Measurements from ENCODE around the gene ERBB2. TPM values are rescaled to one million over a fixed set of nuclear protein-coding genes. Genes with fewer than 3 reads are reported as not detected.
A peak's percentile ranks its signal among the peaks of the same experiment; 100 is the strongest.

Gene ERBB2
- total RNA-seq, 6 donors from 2014 or later, result 88.6 to 126 (median 112) TPM

GRCh38 chr17:39661744-39662541, 37.9 kb upstream of the ERBB2 start:
- peak overlapping the region; percentile 77 to 91 (median 88) for H3K27ac ChIP-seq
- ATAC-seq (ENCODE audit: low FRiP score in 2 of 2), result no peak
- H3K4me1 ChIP-seq, result peaks cover 85 to 94% (median 89%) of the 10 kb centered on the region in 4 donors
- no peak for TF ChIP-seq POLR2AphosphoS5 (IDR thresholded peaks at IDR 0.05)
- TF ChIP-seq EP300 (IDR thresholded peaks at IDR 0.05), result no peak
- no peak for TF ChIP-seq POLR2A (IDR thresholded peaks at IDR 0.05)
- no peak for TF ChIP-seq CTCF (IDR thresholded peaks at IDR 0.05)
- peaks cover 0 to 3% (median 0%) of the 10 kb centered on the region in 4 donors for H3K27me3 ChIP-seq
- DNase-seq, result no peak
- H3K4me3 ChIP-seq, result peak overlapping the region in 1 of 4 donors; percentile 30
- H3K9me3 ChIP-seq, result no peaks in the 10 kb centered on the region
- H3K36me3 ChIP-seq, result peaks cover 5 to 57% (median 34%) of the 10 kb centered on the region in 4 donors
- 77 to 85% methylated on average over 7 to 8 of the region's 8 CpGs for WGBS, 2 donors

- ATAC-seq (ENCODE audit: low FRiP score in 2 of 2), result no peak
- Histone ChIP-seq H3K27ac (peak overlapping the region; percentile 77 to 91 (median 88)), H3K9me3 (no peaks in the 10 kb centered on the region), H3K4me1 (peaks cover 92 to 99% (median 94%) of the 10 kb centered on the region in 4 donors), H3K4me3 (peak overlapping the region in 1 of 4 donors; percentile 30), H3K36me3 (peaks cover 5 to 50% (median 31%) of the 10 kb centered on the region in 4 donors), H3K27me3 (peaks cover 0 to 8% (median 6%) of the 10 kb centered on the region in 4 donors)
- WGBS, 2 donors, result 61 to 81% methylated on average over 11 to 21 of the region's 22 CpGs
- TF ChIP-seq POLR2AphosphoS5 (IDR thresholded peaks at IDR 0.05) (no peak), POLR2A (IDR thresholded peaks at IDR 0.05) (no peak), EP300 (IDR thresholded peaks at IDR 0.05) (no peak), CTCF (IDR thresholded peaks at IDR 0.05) (no peak)
- DNase-seq, result peak; percentile 57 to 75
Measured at GRCh38 chr17:39662551-39663339, 37.1 kb upstream of the ERBB2 start.

- H3K27ac ChIP-seq, result peak overlapping the region; percentile 20 to 91 (median 88)
- peaks cover 5 to 45% (median 29%) of the 10 kb centered on the region in 4 donors for H3K36me3 ChIP-seq
- DNase-seq (no peak), ATAC-seq (ENCODE audit: low FRiP score in 2 of 2) (no peak)
- peaks cover 92 to 100% (median 97%) of the 10 kb centered on the region in 4 donors for H3K4me1 ChIP-seq
- 47 to 52% methylated on average over 4 of the region's 4 CpGs for WGBS, 2 donors
- no peaks in the 10 kb centered on the region for H3K9me3 ChIP-seq
- TF ChIP-seq POLR2AphosphoS5 (IDR thresholded peaks at IDR 0.05) (no peak), EP300 (IDR thresholded peaks at IDR 0.05) (no peak), CTCF (IDR thresholded peaks at IDR 0.05) (no peak), POLR2A (IDR thresholded peaks at IDR 0.05) (no peak)
- H3K4me3 ChIP-seq, result no peak overlapping the region
- H3K27me3 ChIP-seq, result peaks cover 0 to 12% (median 8%) of the 10 kb centered on the region in 4 donors
Measured at GRCh38 chr17:39663340-39663687, 36.5 kb upstream of the ERBB2 start.

GRCh38 chr17:39663688-39664580, 35.9 kb upstream of the ERBB2 start:
- TF ChIP-seq POLR2A (IDR thresholded peaks at IDR 0.05) (peak in 1 of 4 donors; percentile 21), POLR2AphosphoS5 (IDR thresholded peaks at IDR 0.05) (no peak), CTCF (IDR thresholded peaks at IDR 0.05) (no peak), EP300 (IDR thresholded peaks at IDR 0.05) (no peak)
- Histone ChIP-seq H3K4me3 (no peak overlapping the region), H3K9me3 (no peaks in the 10 kb centered on the region), H3K36me3 (peaks cover 5 to 38% (median 26%) of the 10 kb centered on the region in 4 donors), H3K4me1 (peaks cover 92 to 100% (median 97%) of the 10 kb centered on the region in 4 donors), H3K27me3 (peaks cover 0 to 17% (median 9%) of the 10 kb centered on the region in 4 donors), H3K27ac (peak overlapping the region; percentile 20 to 91 (median 88))
- ATAC-seq (ENCODE audit: low FRiP score in 2 of 2) (no peak), DNase-seq (peak in 1 of 2 donors; percentile 84)
- WGBS, 2 donors, result 50 to 56% methylated on average over 9 to 17 of the region's 17 CpGs

Measured in upper lobe of left lung (tissue), 6 donors.